K562 (cell line): Measurements from ENCODE around the gene HBEGF. TPM values are rescaled to one million over a fixed set of nuclear protein-coding genes. Genes with fewer than 3 reads are reported as not detected.

ENCODE experiments used
- ATAC-seq: fragments of 200-7000 bp; cut with Tn5 transposase; 3 replicates; pipeline ENCODE4 v1.9.1; 2020; ENCODE audit warnings: moderate library complexity
- BruUV-seq: library from RNA; stranded (reverse); fragments of 400-500 nt; replicated peaks from 2 replicates; lab custom pipeline; 2021; lab: Mats Ljungman, UMichigan
- CTCF ChIA-PET: fragments of 300-600 bp; formaldehyde crosslinking; extraction: SDS; loops from one replicate; lab custom pipeline; 2021; ENCODE audit warnings: low intra/inter-chr PET ratio; lab: Yijun Ruan, JAX
- POLR2A ChIA-PET: fragments of 300-600, 350-650 bp; sonication (Branson Sonifier 250); formaldehyde crosslinking; extraction: SDS; loops from one replicate; lab custom pipeline; 2021; ENCODE audit warnings: antibody characterized with exemption, inconsistent platforms; lab: Yijun Ruan, JAX
- DNase-seq, 4 experiments: peaks; one replicate each; pipeline versions ENCODE4 v3.0.0 to v3.0.0-alpha.2; 2011 to 2018; ENCODE audit warnings: low spot score in 3 of 4, mixed read lengths in 3 of 4; ENCODE audit errors: extremely low read depth in 1 of 4
- FAIRE-seq: peaks from 2 replicates; lab custom pipeline; 2011; peaks lifted over from hg19 to GRCh38; lab: Jason Lieb, UNC
- H2AFZ ChIP-seq: 2 replicates; pipeline ENCODE4 v1.6.0; 2011; ENCODE audit warnings: low read depth, low read length, control low read depth, inconsistent platforms
- H3K27ac ChIP-seq: fragments of 200-600 bp; 3 replicates; pipeline ENCODE4 v1.8.0; 2011; ENCODE audit warnings: low read depth, mild to moderate bottlenecking, control low read depth, inconsistent platforms, low read length, moderate library complexity, mixed read lengths; ENCODE audit errors: extremely low read depth
- H3K27me3 ChIP-seq, 2 experiments: fragments of 300-600 bp in 1 of 2; 2 replicates in 1 of 2; 3 replicates in 1 of 2; pipeline versions ENCODE4 v1.6.0 to v1.8.0; 2011; ENCODE audit warnings: inconsistent platforms in 2 of 2, low read length in 2 of 2, mild to moderate bottlenecking in 1 of 2, mixed read lengths in 1 of 2, moderate library complexity in 1 of 2; ENCODE audit not compliant: control insufficient read depth in 2 of 2, insufficient read depth in 2 of 2
- H3K36me3 ChIP-seq: fragments of 300-600 bp; 3 replicates; pipeline ENCODE4 v1.8.0; 2011; ENCODE audit warnings: mild to moderate bottlenecking, low read length, inconsistent platforms; ENCODE audit not compliant: control insufficient read depth, insufficient read depth
- H3K4me1 ChIP-seq, 2 experiments: fragments of 200-600 bp in 1 of 2; replicated peaks in 1 of 2; 2 replicates in 1 of 2; 3 replicates in 1 of 2; pipeline versions ENCODE4 v1.5.1 to v1.8.0; 2011; ENCODE audit warnings: inconsistent platforms in 2 of 2, low read length in 2 of 2, mild to moderate bottlenecking in 1 of 2, mixed read lengths in 1 of 2, moderate library complexity in 1 of 2; ENCODE audit not compliant: control insufficient read depth in 2 of 2, insufficient read depth in 2 of 2
- H3K4me2 ChIP-seq: 2 replicates; pipeline ENCODE4 v1.6.1; 2011; ENCODE audit warnings: low read length, control low read depth, inconsistent platforms, mixed read lengths; ENCODE audit not compliant: insufficient read depth
- H3K4me3 ChIP-seq: fragments of 200-600 bp; sonication (generic), shearing (Covaris generic); 2 replicates; pipeline ENCODE4 v1.5.1; 2016; ENCODE audit warnings: control low read depth, inconsistent platforms
- H3K79me2 ChIP-seq: fragments of 200-600 bp; 3 replicates; pipeline ENCODE4 v1.8.0; 2011; ENCODE audit warnings: low read length, inconsistent platforms; ENCODE audit not compliant: control insufficient read depth, insufficient read depth
- H3K9ac ChIP-seq, 2 experiments: 2 replicates each; pipeline versions ENCODE4 v1.6.0 to v1.6.1; 2011; ENCODE audit warnings: low read depth in 2 of 2, low read length in 2 of 2, control low read depth in 1 of 2, inconsistent platforms in 1 of 2, mild to moderate bottlenecking in 1 of 2, mixed read lengths in 1 of 2; ENCODE audit not compliant: insufficient read depth in 1 of 2
- H3K9me1 ChIP-seq: one replicate; pipeline ENCODE4 v1.6.0; 2011; ENCODE audit warnings: inconsistent platforms, mild to moderate bottlenecking, low read length, moderate library complexity; ENCODE audit not compliant: control insufficient read depth, insufficient read depth
- H3K9me3 ChIP-seq: replicated peaks from 2 replicates; pipeline ENCODE4 v1.5.1; 2011; ENCODE audit warnings: low read depth, low read length, inconsistent platforms; ENCODE audit not compliant: control insufficient read depth, insufficient read depth
- H4K20me1 ChIP-seq: replicated peaks from 2 replicates; pipeline ENCODE4 v1.6.1; 2011; ENCODE audit warnings: low read length, inconsistent platforms, mixed read lengths; ENCODE audit not compliant: control insufficient read depth, insufficient read depth
- BCOR ChIP-seq: fragments of 450-650 bp; IDR thresholded peaks from 2 replicates; pipeline ENCODE4 v1.6.1; 2016
- DMBX1 ChIP-seq: fragments of 250-450 bp; sonication (Bioruptor Pico); IDR thresholded peaks from 2 replicates; pipeline ENCODE4 v1.8.0; 2022; ENCODE audit warnings: inconsistent platforms, mild to moderate bottlenecking, moderate library complexity, borderline replicate concordance
- EWSR1 ChIP-seq: fragments of 450-650 bp; IDR thresholded peaks from 2 replicates; pipeline ENCODE4 v1.6.1; 2018; ENCODE audit warnings: borderline replicate concordance, mild to moderate bottlenecking, low read depth, moderate library complexity; ENCODE audit not compliant: partially characterized antibody
- HDAC1 ChIP-seq, 2 experiments: fragments of 450-650 bp; IDR thresholded peaks; 2 replicates each; pipeline ENCODE4 v1.6.1; 2016 to 2017; ENCODE audit warnings: inconsistent platforms in 1 of 2, mild to moderate bottlenecking in 1 of 2, moderate library complexity in 1 of 2
- HMG20B ChIP-seq: fragments of 250-450 bp; sonication (Bioruptor Pico); IDR thresholded peaks from 2 replicates; pipeline ENCODE4 v1.5.0; 2021; ENCODE audit warnings: mild to moderate bottlenecking
- MAFG ChIP-seq: fragments of 450-650 bp; conservative IDR thresholded peaks from 2 replicates; pipeline ENCODE4 v1.6.1; 2016; ENCODE audit warnings: missing genetic modification characterization, missing compliant biosample characterization
- MCM2 ChIP-seq: fragments of 450-650 bp; IDR thresholded peaks from 2 replicates; pipeline ENCODE4 v1.6.1; 2017; ENCODE audit warnings: low read depth, mild to moderate bottlenecking
- POLR2G ChIP-seq: fragments of 200-400 bp; formaldehyde crosslinking; IDR thresholded peaks from 2 replicates; pipeline ENCODE4 v1.6.1; 2017; ENCODE audit warnings: low read depth, mild to moderate bottlenecking, antibody characterized with exemption, low read length, moderate library complexity
- PRMT5 ChIP-seq: sonication (generic); formaldehyde crosslinking; IDR thresholded peaks from 2 replicates; pipeline ENCODE4 v1.5.0; 2020; ENCODE audit warnings: missing genetic modification reagents
- SMARCB1 ChIP-seq: IDR thresholded peaks from 2 replicates; pipeline ENCODE4 v1.6.1; 2011; ENCODE audit warnings: improper control_type of control experiment, low read depth; ENCODE audit not compliant: insufficient read length
- TCF7 ChIP-seq: sonication (generic); IDR thresholded peaks from 2 replicates; pipeline ENCODE4 v1.6.1; 2016; ENCODE audit warnings: antibody characterized with exemption, borderline replicate concordance
- TRIM24 ChIP-seq, 2 experiments: fragments of 450-650 bp; IDR thresholded peaks; 2 replicates each; pipeline ENCODE4 v1.6.1; 2016
- ZC3H4 ChIP-seq: sonication (generic); formaldehyde crosslinking; IDR thresholded peaks from 2 replicates; pipeline ENCODE4 v1.9.0; 2021; ENCODE audit warnings: missing genetic modification reagents, borderline replicate concordance
- ZNF551 ChIP-seq: fragments of 250-450 bp; sonication (Bioruptor Pico); IDR thresholded peaks from 2 replicates; pipeline ENCODE4 v1.5.0; 2021; ENCODE audit warnings: mild to moderate bottlenecking, moderate library complexity
- WGBS: fragments of 100-300 bp; shearing (Covaris generic); methylation state at CpG from one replicate; pipeline ENCODE4 v1.1.6; 2016; ENCODE audit warnings: low coverage, mixed read lengths; ENCODE audit not compliant: insufficient coverage; ENCODE audit errors: missing lambda C conversion rate; 5-methylcytosine and 5-hydroxymethylcytosine counted together
- in situ Hi-C: fragments of 300-500 bp; cut with MboI; formaldehyde crosslinking; loops from 4 replicates; pipeline ENCODE4 v1.15.0; 2018; ENCODE audit warnings: inconsistent platforms, mixed read lengths
- intact Hi-C: fragments of 100-400 bp; cut with micrococcal nuclease; formaldehyde crosslinking; loops from 2 replicates; pipeline ENCODE4 v1.14.2; 2022
- polyA plus RNA-seq, 8 experiments: library from polyadenylated mRNA; depleted of rRNA in 4 of 8; stranded (reverse) in 5 of 8; unstranded in 3 of 8; fragments of >200 nt; fragmentation: Nextera tagmentation in 2 of 8; fragmentation: Illumina TruSeq in 1 of 8; extraction: Ambion mirVana in 2 of 8; extraction: Trizol in 1 of 8; gene quantifications; 2 replicates each; pipeline versions ENCODE4 v1.2.1 to v1.2.3, GENCODE V29; 2011 to 2014; ENCODE audit warnings: inconsistent platforms in 1 of 8, missing spikeins in 1 of 8
- total RNA-seq, 7 experiments: library from RNA; depleted of rRNA in 6 of 7; stranded (reverse); fragments of >200 nt in 6 of 7; fragmentation: Illumina TruSeq in 2 of 7; extraction: Trizol in 2 of 7; gene quantifications; 2 replicates each; pipeline versions ENCODE4 v1.2.1 to v1.2.3, GENCODE V29; 2011 to 2021; ENCODE audit warnings: low replicate concordance in 1 of 7
- TF ChIP-seq, protein P1 (sequence below), 2 experiments: fragments of 450-650 bp; IDR thresholded peaks; 2 replicates each; pipeline ENCODE4 v1.6.1; 2016
- TF ChIP-seq, protein P2 (sequence below), 2 experiments: IDR thresholded peaks in 1 of 2; conservative IDR thresholded peaks in 1 of 2; 2 replicates each; pipeline ENCODE4 v1.6.1; 2016; ENCODE audit warnings: low read depth in 2 of 2, mild to moderate bottlenecking in 1 of 2, missing compliant biosample characterization in 1 of 2, missing genetic modification characterization in 1 of 2, moderate library complexity in 1 of 2
- TF ChIP-seq, protein P3 (sequence below): fragments of 250-450 bp; sonication (Bioruptor Pico); IDR thresholded peaks from 2 replicates; pipeline ENCODE4 v1.5.0; 2022; ENCODE audit warnings: mild to moderate bottlenecking

HBEGF gene
- total and polyA plus RNA-seq, 9 of the 15 experiments (the other 6 are each of a cell fraction or from before 2014, with no cell fraction given) = 0.11 to 1.1 (median 0.60) TPM

GRCh38 chr5:140366589-140367255 lies 20.3 kb upstream of the HBEGF start:
- Histone ChIP-seq H3K9me1 (no peaks in the 10 kb centered on the region), H4K20me1 (no peaks in the 10 kb centered on the region; the same call in 1 of the 2 replicates), H3K9ac (no peak overlapping the region), H2AFZ (no peak overlapping the region), H3K4me3 (no peak overlapping the region), H3K9me3 (no peaks in the 10 kb centered on the region), H3K27me3 (no peaks in the 10 kb centered on the region), H3K79me2 (no peaks in the 10 kb centered on the region), H3K27ac (no peak overlapping the region), H3K36me3 (no peaks in the 10 kb centered on the region), H3K4me2 (no peak overlapping the region), H3K4me1 (peaks cover 9 to 11% of the 10 kb centered on the region in 2 experiments; a peak in 4 of 5 replicates)
- FAIRE-seq = no peak
- intact Hi-C loops (no loop called here), in situ Hi-C loops (loop anchor here (5.0 kb wide), 1 partner anchor 346 kb away; no protein-coding TSS in a partner anchor)
- WGBS = 15% methylated on average over 7 of the region's 7 CpGs
- no TSS peak for BruUV-seq
- POLR2A ChIA-PET = interaction anchor here (0.6 to 1.5 kb wide), 6 partner anchors 34 to 356 kb away, joined by 3 to 4 read pairs (median 3); no protein-coding TSS in a partner anchor
- ATAC-seq = no peak
- no peak for DNase-seq
- CTCF ChIA-PET = no interaction called here
- TF ChIP-seq MCM2 (no peak), MAFG (no peak), EWSR1 (no peak), ZC3H4 (CRISPR knock-in tag) (no peak), HMG20B (CRISPR knock-in tag) (no peak), PRMT5 (CRISPR knock-in tag) (no peak), DMBX1 (CRISPR knock-in tag) (no peak), SMARCB1 (no peak), TRIM24 (IDR thresholded peaks at IDR 0.05) (no peak), TCF7 (no peak), BCOR (no peak), ZNF551 (CRISPR knock-in tag) (no peak), POLR2G (no peak), HDAC1 (IDR thresholded peaks at IDR 0.05) (no peak)
- TF ChIP-seq, protein P1, sequence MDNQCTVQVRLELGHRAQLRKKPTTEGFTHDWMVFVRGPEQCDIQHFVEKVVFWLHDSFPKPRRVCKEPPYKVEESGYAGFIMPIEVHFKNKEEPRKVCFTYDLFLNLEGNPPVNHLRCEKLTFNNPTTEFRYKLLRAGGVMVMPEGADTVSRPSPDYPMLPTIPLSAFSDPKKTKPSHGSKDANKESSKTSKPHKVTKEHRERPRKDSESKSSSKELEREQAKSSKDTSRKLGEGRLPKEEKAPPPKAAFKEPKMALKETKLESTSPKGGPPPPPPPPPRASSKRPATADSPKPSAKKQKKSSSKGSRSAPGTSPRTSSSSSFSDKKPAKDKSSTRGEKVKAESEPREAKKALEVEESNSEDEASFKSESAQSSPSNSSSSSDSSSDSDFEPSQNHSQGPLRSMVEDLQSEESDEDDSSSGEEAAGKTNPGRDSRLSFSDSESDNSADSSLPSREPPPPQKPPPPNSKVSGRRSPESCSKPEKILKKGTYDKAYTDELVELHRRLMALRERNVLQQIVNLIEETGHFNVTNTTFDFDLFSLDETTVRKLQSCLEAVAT (IDR thresholded peaks at IDR 0.05) = no peak
- TF ChIP-seq, protein P2, sequence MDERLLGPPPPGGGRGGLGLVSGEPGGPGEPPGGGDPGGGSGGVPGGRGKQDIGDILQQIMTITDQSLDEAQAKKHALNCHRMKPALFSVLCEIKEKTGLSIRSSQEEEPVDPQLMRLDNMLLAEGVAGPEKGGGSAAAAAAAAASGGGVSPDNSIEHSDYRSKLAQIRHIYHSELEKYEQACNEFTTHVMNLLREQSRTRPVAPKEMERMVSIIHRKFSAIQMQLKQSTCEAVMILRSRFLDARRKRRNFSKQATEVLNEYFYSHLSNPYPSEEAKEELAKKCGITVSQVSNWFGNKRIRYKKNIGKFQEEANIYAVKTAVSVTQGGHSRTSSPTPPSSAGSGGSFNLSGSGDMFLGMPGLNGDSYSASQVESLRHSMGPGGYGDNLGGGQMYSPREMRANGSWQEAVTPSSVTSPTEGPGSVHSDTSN (CRISPR knock-in tag; IDR thresholded peaks at IDR 0.05; ENCODE audit: low read depth) = no peak
- TF ChIP-seq, protein P2 (tag; conservative IDR thresholded peaks at IDR 0.05; ENCODE audit: low read depth) = no peak
- TF ChIP-seq, protein P3, sequence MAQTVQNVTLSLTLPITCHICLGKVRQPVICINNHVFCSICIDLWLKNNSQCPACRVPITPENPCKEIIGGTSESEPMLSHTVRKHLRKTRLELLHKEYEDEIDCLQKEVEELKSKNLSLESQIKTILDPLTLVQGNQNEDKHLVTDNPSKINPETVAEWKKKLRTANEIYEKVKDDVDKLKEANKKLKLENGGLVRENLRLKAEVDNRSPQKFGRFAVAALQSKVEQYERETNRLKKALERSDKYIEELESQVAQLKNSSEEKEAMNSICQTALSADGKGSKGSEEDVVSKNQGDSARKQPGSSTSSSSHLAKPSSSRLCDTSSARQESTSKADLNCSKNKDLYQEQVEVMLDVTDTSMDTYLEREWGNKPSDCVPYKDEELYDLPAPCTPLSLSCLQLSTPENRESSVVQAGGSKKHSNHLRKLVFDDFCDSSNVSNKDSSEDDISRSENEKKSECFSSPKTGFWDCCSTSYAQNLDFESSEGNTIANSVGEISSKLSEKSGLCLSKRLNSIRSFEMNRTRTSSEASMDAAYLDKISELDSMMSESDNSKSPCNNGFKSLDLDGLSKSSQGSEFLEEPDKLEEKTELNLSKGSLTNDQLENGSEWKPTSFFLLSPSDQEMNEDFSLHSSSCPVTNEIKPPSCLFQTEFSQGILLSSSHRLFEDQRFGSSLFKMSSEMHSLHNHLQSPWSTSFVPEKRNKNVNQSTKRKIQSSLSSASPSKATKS (CRISPR knock-in tag) = no peak
